Inflammatory macrophage treated with lipopolysaccharide for 4 hours (primary cell): ENCODE measurements around the gene LEF1.

Source experiments
- DNase-seq: peaks from one replicate; pipeline ENCODE4 v3.0.0-alpha.2; 2020

The LEF1 gene

GRCh38 chr4:108109111-108109510 is 59.6 kb downstream of the LEF1 start:
- no peak for DNase-seq

GRCh38 chr4:108107729-108108382 is 60.9 kb downstream of the LEF1 start:
- no peak for DNase-seq

- no peak for DNase-seq
These were observed 61.6 kb downstream of the LEF1 start for GRCh38 chr4:108107101-108107500.

- no peak for DNase-seq
These were observed 62.5 kb downstream of the LEF1 start for GRCh38 chr4:108106186-108106585.

- DNase-seq = no peak
These were observed 65.5 kb downstream of the LEF1 start for GRCh38 chr4:108103099-108103862.

- no peak for DNase-seq
These were observed 67.9 kb downstream of the LEF1 start for GRCh38 chr4:108100827-108101226.

- no peak for DNase-seq
These were observed 68.9 kb downstream of the LEF1 start for GRCh38 chr4:108099838-108100237.

GRCh38 chr4:108097990-108098553 is 70.7 kb downstream of the LEF1 start:
- DNase-seq = no peak

GRCh38 chr4:108094923-108095482 is 73.7 kb downstream of the LEF1 start:
- no peak for DNase-seq

GRCh38 chr4:108094131-108094530 is 74.6 kb downstream of the LEF1 start:
- DNase-seq = no peak

- no peak for DNase-seq
These were observed 76.4 kb downstream of the LEF1 start for GRCh38 chr4:108092288-108092687.

GRCh38 chr4:108087293-108087967 is 81.3 kb downstream of the LEF1 start:
- no peak for DNase-seq

- DNase-seq = no peak
These were observed 87.5 kb downstream of the LEF1 start for GRCh38 chr4:108081256-108081655.

- DNase-seq = no peak
These were observed 88.0 kb downstream of the LEF1 start for GRCh38 chr4:108080747-108081146.

GRCh38 chr4:108078024-108078733 is 90.6 kb downstream of the LEF1 start:
- DNase-seq = no peak

- DNase-seq = no peak
These were observed 96.4 kb downstream of the LEF1 start for GRCh38 chr4:108072300-108072699.

- no peak for DNase-seq
These were observed 98.0 kb downstream of the LEF1 start for GRCh38 chr4:108070775-108071174.

GRCh38 chr4:108068442-108068841 is 100.3 kb downstream of the LEF1 start:
- DNase-seq = no peak

- no peak for DNase-seq
These were observed 107.9 kb downstream of the LEF1 start for GRCh38 chr4:108060686-108061321.

- DNase-seq = no peak
These were observed 108.6 kb downstream of the LEF1 start for GRCh38 chr4:108060164-108060563.

- no peak for DNase-seq
These were observed 109.9 kb downstream of the LEF1 start for GRCh38 chr4:108058685-108059440.
